ENCODE results near the gene FAM240B. TPM values are rescaled to one million over a fixed set of nuclear protein-coding genes. Genes with fewer than 3 reads are reported as not detected.

Gene FAM240B
- total and polyA plus RNA-seq, 2 of the 4 experiments (the other 2 are of a cell fraction) = not detected

GRCh38 chr9:38659538-38659937 is 60.4 kb downstream of the FAM240B start:
- CTCF ChIA-PET = no interaction called here
- Histone ChIP-seq H4K5ac (ENCODE audit: low read depth, low read length) (no peak overlapping the region), H3K36me3 (ENCODE audit: control insufficient read depth, insufficient read depth, low read length) (no peaks in the 10 kb centered on the region), H4K91ac (ENCODE audit: insufficient read depth, low read depth, low read length) (no peak overlapping the region), H2BK120ac (ENCODE audit: low read depth, low read length) (no peak overlapping the region), H3K4ac (ENCODE audit: low read depth, low read length) (no peak overlapping the region), H2AFZ (replicated peaks; ENCODE audit: low read length, poor library complexity) (no peak overlapping the region), H4K8ac (ENCODE audit: low read depth in 2 of 2, low read length in 2 of 2) (no peak overlapping the region), H3K14ac (replicated peaks; ENCODE audit: low read depth, low read length) (no peak overlapping the region), H3K18ac (ENCODE audit: low read depth, low read length) (no peak overlapping the region), H3K79me1 (ENCODE audit: low read depth in 1 of 2, low read length in 2 of 2) (no peaks in the 10 kb centered on the region), H3K4me2 (ENCODE audit: low read depth, low read length) (no peak overlapping the region), H2AK9ac (replicated peaks; ENCODE audit: low read depth, low read length, poor library complexity) (no peak overlapping the region), H3K9ac (ENCODE audit: low read depth, low read length) (no peak overlapping the region), H3K4me3 (ENCODE audit: insufficient read depth, low read depth, low read length) (no peak overlapping the region), H3K9me1 (ENCODE audit: insufficient read depth, low read length) (no peaks in the 10 kb centered on the region), H3K27me3 (ENCODE audit: control insufficient read depth, insufficient read depth, low read length) (no peaks in the 10 kb centered on the region; the same call in 1 of the 2 replicates), H3K4me1 (ENCODE audit: control insufficient read depth, insufficient read depth, low read length) (no peaks in the 10 kb centered on the region), H3K56ac (ENCODE audit: extremely low read depth, insufficient read depth, low read length) (no peak overlapping the region), H3K27ac (ENCODE audit: insufficient read depth, low read length) (no peak overlapping the region), H2BK5ac (ENCODE audit: low read depth, low read length, poor library complexity, severe bottlenecking) (no peak overlapping the region), H3K9me3 (ENCODE audit: control insufficient read depth, insufficient read depth, low read length) (no peaks in the 10 kb centered on the region), H4K20me1 (ENCODE audit: insufficient read depth, low read length) (no peaks in the 10 kb centered on the region), H3K23ac (ENCODE audit: low read depth, low read length) (no peak overlapping the region), H2BK15ac (ENCODE audit: low read depth, low read length) (no peak overlapping the region), H2BK20ac (ENCODE audit: low read depth, low read length) (no peak overlapping the region), H2AK5ac (ENCODE audit: low read depth, low read length) (no peak overlapping the region)
- WGBS, 2 experiments (ENCODE audit: extremely low coverage in 2 of 2, insufficient read length in 1 of 2) = no CpG with 5 or more reads among the region's 7 CpGs
- no TSS peak for BruUV-seq (replicated peaks)
- intact Hi-C loops (cut with micrococcal nuclease) = no loop called here
- no peak for DNase-seq
- no peak for ATAC-seq (ENCODE audit: low read depth)
- no peak for TF ChIP-seq MAZ (IDR thresholded peaks at IDR 0.05; ENCODE audit: borderline replicate concordance, low read depth, low read length)
- TF ChIP-seq MXI1 (IDR thresholded peaks at IDR 0.05; ENCODE audit: borderline replicate concordance, low read depth, low read length) = no peak
- in situ Hi-C loops (cut with MboI; ENCODE audit: low sequenced_read_pairs) = no loop called here
- dilution Hi-C loops (cut with HindIII; ENCODE audit: low sequenced_read_pairs, unreplicated experiment) = no loop called here
- POLR2A ChIA-PET (ENCODE audit: unreplicated experiment) = no interaction called here
